IMR-90 (cell line): Measurements from ENCODE around the gene SLC35E3. TPM values are rescaled to one million over a fixed set of nuclear protein-coding genes. Genes with fewer than 3 reads are reported as not detected.

Experiments
- ATAC-seq: fragments of 200-7000 bp; cut with Tn5 transposase; 2 replicates; pipeline ENCODE4 v1.9.1; 2020; ENCODE audit warnings: low read depth, mild to moderate bottlenecking, moderate library complexity
- BruUV-seq: library from RNA; stranded (reverse); fragments of 400-500 nt; replicated peaks from 2 replicates; lab custom pipeline; 2021; lab: Mats Ljungman, UMichigan
- CTCF ChIA-PET: fragments of 300-600 bp; formaldehyde crosslinking; extraction: SDS; loops from one replicate; lab custom pipeline; 2021; ENCODE audit warnings: antibody characterized with exemption; lab: Yijun Ruan, JAX
- POLR2A ChIA-PET: fragments of 300-600 bp; sonication (Branson Sonifier 250); formaldehyde crosslinking; loops from one replicate; lab custom pipeline; 2022; ENCODE audit warnings: antibody characterized with exemption; ENCODE audit not compliant: unreplicated experiment; lab: Charles Lee
- DNase-seq: peaks from one replicate; pipeline ENCODE4 v3.0.0; 2013
- H2AFZ ChIP-seq: replicated peaks from 2 replicates; pipeline ENCODE3; 2013; ENCODE audit warnings: low read length, mild to moderate bottlenecking; ENCODE audit not compliant: poor library complexity
- H2AK5ac ChIP-seq: 2 replicates; pipeline ENCODE4 v1.6.1; 2013; ENCODE audit warnings: low read depth, low read length, inconsistent platforms
- H2AK9ac ChIP-seq: replicated peaks from 2 replicates; pipeline ENCODE3; 2013; ENCODE audit warnings: mild to moderate bottlenecking, low read depth, low read length, moderate library complexity; ENCODE audit not compliant: poor library complexity
- H2BK120ac ChIP-seq: 2 replicates; pipeline ENCODE4 v1.6.1; 2013; ENCODE audit warnings: low read depth, low read length, inconsistent platforms
- H2BK15ac ChIP-seq: 3 replicates; pipeline ENCODE4 v1.6.1; 2013; ENCODE audit warnings: low read depth, low read length, inconsistent platforms
- H2BK20ac ChIP-seq: 2 replicates; pipeline ENCODE4 v1.6.1; 2013; ENCODE audit warnings: low read depth, mild to moderate bottlenecking, inconsistent platforms, low read length, moderate library complexity
- H2BK5ac ChIP-seq: 2 replicates; pipeline ENCODE4 v1.6.1; 2013; ENCODE audit warnings: mild to moderate bottlenecking, low read depth, low read length, inconsistent platforms; ENCODE audit not compliant: poor library complexity, severe bottlenecking
- H3K14ac ChIP-seq: replicated peaks from 2 replicates; pipeline ENCODE4 v1.6.1; 2013; ENCODE audit warnings: low read depth, low read length, inconsistent platforms
- H3K18ac ChIP-seq: 2 replicates; pipeline ENCODE4 v1.6.1; 2013; ENCODE audit warnings: low read depth, low read length, control low read depth
- H3K23ac ChIP-seq: 2 replicates; pipeline ENCODE4 v1.6.1; 2013; ENCODE audit warnings: low read depth, low read length, inconsistent platforms
- H3K27ac ChIP-seq: 2 replicates; pipeline ENCODE4 v1.5.1; 2013; ENCODE audit warnings: mild to moderate bottlenecking, control low read depth, low read length; ENCODE audit not compliant: insufficient read depth
- H3K27me3 ChIP-seq: 2 replicates; pipeline ENCODE4 v1.6.1; 2013; ENCODE audit warnings: low read length; ENCODE audit not compliant: control insufficient read depth, insufficient read depth
- H3K36me3 ChIP-seq: 2 replicates; pipeline ENCODE4 v1.6.1; 2013; ENCODE audit warnings: low read length, mixed read lengths; ENCODE audit not compliant: control insufficient read depth, insufficient read depth
- H3K4ac ChIP-seq: 2 replicates; pipeline ENCODE4 v1.6.1; 2013; ENCODE audit warnings: low read depth, low read length, inconsistent platforms
- H3K4me1 ChIP-seq: 2 replicates; pipeline ENCODE4 v1.6.1; 2013; ENCODE audit warnings: low read length, mixed read lengths; ENCODE audit not compliant: control insufficient read depth, insufficient read depth
- H3K4me2 ChIP-seq: 2 replicates; pipeline ENCODE4 v1.6.1; 2013; ENCODE audit warnings: low read depth, mild to moderate bottlenecking, control low read depth, low read length, moderate library complexity
- H3K4me3 ChIP-seq: 2 replicates; pipeline ENCODE4 v1.5.1; 2013; ENCODE audit warnings: low read depth, mild to moderate bottlenecking, control low read depth, low read length, moderate library complexity; ENCODE audit not compliant: insufficient read depth
- H3K56ac ChIP-seq: 2 replicates; pipeline ENCODE4 v1.6.1; 2013; ENCODE audit warnings: low read length, inconsistent platforms; ENCODE audit not compliant: insufficient read depth; ENCODE audit errors: extremely low read depth
- H3K79me1 ChIP-seq, 2 experiments: 2 replicates each; pipeline ENCODE4 v1.6.1; 2013; ENCODE audit warnings: low read length in 2 of 2, inconsistent platforms in 1 of 2, low read depth in 1 of 2
- H3K9ac ChIP-seq: 2 replicates; pipeline ENCODE4 v1.6.1; 2013; ENCODE audit warnings: low read depth, low read length, control low read depth
- H3K9me1 ChIP-seq: 2 replicates; pipeline ENCODE4 v1.6.1; 2013; ENCODE audit warnings: low read length, inconsistent platforms; ENCODE audit not compliant: insufficient read depth
- H3K9me3 ChIP-seq: 2 replicates; pipeline ENCODE4 v1.6.1; 2013; ENCODE audit warnings: low read length; ENCODE audit not compliant: control insufficient read depth, insufficient read depth
- H4K20me1 ChIP-seq: 2 replicates; pipeline ENCODE4 v1.6.1; 2013; ENCODE audit warnings: low read length, inconsistent platforms; ENCODE audit not compliant: insufficient read depth
- H4K5ac ChIP-seq: 2 replicates; pipeline ENCODE4 v1.6.1; 2013; ENCODE audit warnings: mild to moderate bottlenecking, low read depth, low read length, control low read depth
- H4K8ac ChIP-seq, 2 experiments: 2 replicates each; pipeline ENCODE4 v1.6.1; 2013; ENCODE audit warnings: low read depth in 2 of 2, low read length in 2 of 2, control low read depth in 1 of 2, inconsistent platforms in 1 of 2
- H4K91ac ChIP-seq: 2 replicates; pipeline ENCODE4 v1.6.1; 2013; ENCODE audit warnings: low read depth, low read length, inconsistent platforms; ENCODE audit not compliant: insufficient read depth
- BHLHE40 ChIP-seq: fragments of 150-350 bp; IDR thresholded peaks from 2 replicates; pipeline ENCODE4 v1.6.1; 2016; ENCODE audit warnings: mild to moderate bottlenecking, low read depth, low read length
- CEBPB ChIP-seq: IDR thresholded peaks from 2 replicates; pipeline ENCODE4 v1.6.1; 2012; ENCODE audit warnings: low read depth, low read length, improper control_type of control experiment
- CHD1 ChIP-seq: IDR thresholded peaks from 2 replicates; pipeline ENCODE4 v1.6.1; 2012; ENCODE audit warnings: low read depth, low read length, improper control_type of control experiment
- CTCF ChIP-seq: conservative IDR thresholded peaks from 2 replicates; pipeline ENCODE4 v1.5.1; 2012; ENCODE audit warnings: mild to moderate bottlenecking, low read depth, low read length, improper control_type of control experiment
- ELK1 ChIP-seq: fragments of 150-350 bp; IDR thresholded peaks from 2 replicates; pipeline ENCODE4 v1.6.1; 2016; ENCODE audit warnings: low read depth, mild to moderate bottlenecking, low read length, moderate library complexity, borderline replicate concordance
- NFE2L2 ChIP-seq: fragments of 150-350 bp; IDR thresholded peaks from 2 replicates; pipeline ENCODE4 v1.6.1; 2016; ENCODE audit warnings: low read depth, mild to moderate bottlenecking, low read length
- POLR2A ChIP-seq: IDR thresholded peaks from 2 replicates; pipeline ENCODE4 v1.6.1; 2012; ENCODE audit warnings: mild to moderate bottlenecking, low read depth, low read length
- RAD21 ChIP-seq: IDR thresholded peaks from 2 replicates; pipeline ENCODE4 v1.6.1; 2012; ENCODE audit warnings: low read length, improper control_type of control experiment
- RCOR1 ChIP-seq: IDR thresholded peaks from 2 replicates; pipeline ENCODE4 v1.6.1; 2012; ENCODE audit warnings: mild to moderate bottlenecking, low read length, improper control_type of control experiment; ENCODE audit not compliant: insufficient replicate concordance
- SMC3 ChIP-seq: fragments of 150-350 bp; IDR thresholded peaks from 2 replicates; pipeline ENCODE4 v1.6.1; 2016; ENCODE audit warnings: low read depth, mild to moderate bottlenecking, antibody characterized with exemption, low read length, moderate library complexity
- USF2 ChIP-seq: fragments of 150-350 bp; IDR thresholded peaks from 2 replicates; pipeline ENCODE4 v1.6.1; 2017; ENCODE audit warnings: mild to moderate bottlenecking, antibody characterized with exemption, low read length, low read depth
- WGBS, 2 experiments: methylation state at CpG; one replicate each; pipeline versions ENCODE4 v1.1.5 to v1.1.7; 2013; ENCODE audit warnings: missing lambda C conversion rate in 2 of 2; ENCODE audit not compliant: insufficient read length in 1 of 2; ENCODE audit errors: extremely low coverage in 2 of 2; 5-methylcytosine and 5-hydroxymethylcytosine counted together
- dilution Hi-C: fragments of 300-500 bp; cut with HindIII; formaldehyde crosslinking; loops from one replicate; pipeline ENCODE4 v1.14.3; 2018; ENCODE audit warnings: low sequenced_read_pairs; ENCODE audit not compliant: unreplicated experiment
- in situ Hi-C: fragments of 300-500 bp; cut with MboI; formaldehyde crosslinking; loops from 3 replicates; pipeline ENCODE4 v1.14.3; 2019; ENCODE audit warnings: low sequenced_read_pairs, inconsistent platforms, mixed read lengths
- intact Hi-C: fragments of 100-400 bp; cut with micrococcal nuclease; formaldehyde crosslinking; loops from 2 replicates; pipeline ENCODE4 v1.10.0; 2022
- polyA plus RNA-seq, 3 experiments: library from polyadenylated mRNA; depleted of rRNA; stranded (reverse); fragments of >200 nt; gene quantifications; 2 replicates each; pipeline ENCODE4 v1.2.3, GENCODE V29; 2012; ENCODE audit warnings: low replicate concordance in 1 of 3
- total RNA-seq: library from RNA; depleted of rRNA; stranded (reverse); fragments of >200 nt; gene quantifications from 2 replicates; pipeline ENCODE4 v1.2.3, GENCODE V29; 2012

Gene SLC35E3
- total and polyA plus RNA-seq, 2 of the 4 experiments (the other 2 are of a cell fraction) = 3.6 to 5.1 TPM

GRCh38 chr12:68828672-68829068 lies 82.7 kb downstream of the SLC35E3 start:
- Histone ChIP-seq H3K9me3 (no peaks in the 10 kb centered on the region), H3K56ac (no peak overlapping the region), H3K9ac (no peak overlapping the region), H3K4me2 (no peak overlapping the region), H4K8ac (no peak overlapping the region), H2AFZ (no peak overlapping the region), H2BK15ac (no peak overlapping the region), H2BK20ac (no peak overlapping the region), H3K4me1 (peaks cover 4% of the 10 kb centered on the region), H3K4ac (no peak overlapping the region), H2BK5ac (no peak overlapping the region), H2AK9ac (no peak overlapping the region), H3K4me3 (no peak overlapping the region), H4K20me1 (peaks cover 51% of the 10 kb centered on the region), H2BK120ac (no peak overlapping the region), H3K18ac (no peak overlapping the region), H3K9me1 (peaks cover 4% of the 10 kb centered on the region; the same call in 1 of the 2 replicates), H4K91ac (no peak overlapping the region), H3K14ac (no peak overlapping the region), H4K5ac (no peak overlapping the region), H3K27ac (no peak overlapping the region), H3K79me1 (peaks cover 20 to 23% of the 10 kb centered on the region in 2 experiments; a peak in 3 of 4 replicates), H2AK5ac (no peak overlapping the region), H3K36me3 (peaks cover 58% of the 10 kb centered on the region), H3K27me3 (no peaks in the 10 kb centered on the region), H3K23ac (no peak overlapping the region)
- TF ChIP-seq RAD21 (no peak), RCOR1 (no peak), SMC3 (no peak), ELK1 (no peak), CEBPB (no peak), CHD1 (no peak), BHLHE40 (no peak), POLR2A (no peak), NFE2L2 (no peak), USF2 (no peak), CTCF (no peak)
- WGBS, 2 experiments = no CpG with 5 or more reads among the region's 7 CpGs
- ATAC-seq (no peak), DNase-seq (no peak)
- BruUV-seq = no TSS peak
- intact Hi-C loops (no loop called here), dilution Hi-C loops (no loop called here), in situ Hi-C loops (loop anchor here (25.0 kb wide), 1 partner anchor 759 kb away; the partner anchor contains the start of gene CCT2)
- ChIA-PET POLR2A (no interaction called here), CTCF (no interaction called here)
